Measurements from ENCODE around the gene TMED6.
"Not testable (repeated sequence)": the region's sequence is repeated elsewhere in the genome, so short reads cannot be mapped to it uniquely, and the experiment has no call there.

The TMED6 gene

GRCh38 chr16:69365901-69366300 is 14.3 kb upstream of the TMED6 start:
- H3K79me2 ChIP-seq (ENCODE audit: insufficient read depth, low read length), result no peaks in the 10 kb centered on the region

GRCh38 chr16:69364088-69364487 is 12.5 kb upstream of the TMED6 start:
- no peak overlapping the region for H3K27ac ChIP-seq (ENCODE audit: low read depth, low read length)
- no peak overlapping the region for H3K4me3 ChIP-seq (ENCODE audit: insufficient read depth, low read length, poor library complexity, severe bottlenecking)
- no peaks in the 10 kb centered on the region for H4K20me1 ChIP-seq (ENCODE audit: low read depth, low read length)
- no peaks in the 10 kb centered on the region for H3K79me2 ChIP-seq (ENCODE audit: insufficient read depth, low read length)
- no peaks in the 10 kb centered on the region for H3K9me3 ChIP-seq (ENCODE audit: insufficient read depth, low read length)
- no peaks in the 10 kb centered on the region for H3F3A ChIP-seq (ENCODE audit: insufficient read depth)
- H3K9me2 ChIP-seq (replicated peaks; ENCODE audit: insufficient read depth, low read length), result no peaks in the 10 kb centered on the region
- no peak for TF ChIP-seq CTCF (IDR thresholded peaks at IDR 0.05; ENCODE audit: insufficient read depth, low read length, poor library complexity, severe bottlenecking)
- no peak for TF ChIP-seq EZH2phosphoT487 (conservative IDR thresholded peaks at IDR 0.05; ENCODE audit: low read length)
- no peaks in the 10 kb centered on the region for H3K27me3 ChIP-seq (ENCODE audit: low read length)
- H3K9ac ChIP-seq (ENCODE audit: low read length), result no peak overlapping the region
- H3K4me2 ChIP-seq (ENCODE audit: low read depth, low read length, poor library complexity, severe bottlenecking), result no peak overlapping the region
- no peak overlapping the region for H2AFZ ChIP-seq (ENCODE audit: low read depth, low read length, severe bottlenecking)
- H3K36me3 ChIP-seq (ENCODE audit: low read length), result peaks cover 4% of the 10 kb centered on the region; the same call in 1 of the 2 replicates

More at GRCh38 chr16:69365901-69366300, 14.3 kb upstream of the TMED6 start:
- H3K36me3 ChIP-seq (ENCODE audit: low read length), result peaks cover 14% of the 10 kb centered on the region
- H3K9ac ChIP-seq (ENCODE audit: low read length), result no peak overlapping the region
- H3K27me3 ChIP-seq (ENCODE audit: low read length), result no peaks in the 10 kb centered on the region
- no peaks in the 10 kb centered on the region for H3K9me3 ChIP-seq (ENCODE audit: insufficient read depth, low read length)
- H3K4me2 ChIP-seq (ENCODE audit: low read depth, low read length, poor library complexity, severe bottlenecking), result no peak overlapping the region
- H3K4me3 ChIP-seq (ENCODE audit: insufficient read depth, low read length, poor library complexity, severe bottlenecking), result no peak overlapping the region
- H3K9me2 ChIP-seq (replicated peaks; ENCODE audit: insufficient read depth, low read length), result no peaks in the 10 kb centered on the region
- H3K27ac ChIP-seq (ENCODE audit: low read depth, low read length), result no peak overlapping the region
- no peaks in the 10 kb centered on the region for H3F3A ChIP-seq (ENCODE audit: insufficient read depth)
- no peak overlapping the region for H2AFZ ChIP-seq (ENCODE audit: low read depth, low read length, severe bottlenecking)
- no peaks in the 10 kb centered on the region for H4K20me1 ChIP-seq (ENCODE audit: low read depth, low read length)
- TF ChIP-seq EZH2phosphoT487 (conservative IDR thresholded peaks at IDR 0.05; ENCODE audit: low read length) (no peak), CTCF (IDR thresholded peaks at IDR 0.05; ENCODE audit: insufficient read depth, low read length, poor library complexity, severe bottlenecking) (no peak)

GRCh38 chr16:69363281-69363717 is 11.7 kb upstream of the TMED6 start:
- peaks cover 1% of the 10 kb centered on the region; the same call in 1 of the 2 replicates for H3K36me3 ChIP-seq (ENCODE audit: low read length)
- no peaks in the 10 kb centered on the region for H3K79me2 ChIP-seq (ENCODE audit: insufficient read depth, low read length)
- TF ChIP-seq CTCF (IDR thresholded peaks at IDR 0.05; ENCODE audit: insufficient read depth, low read length, poor library complexity, severe bottlenecking), result no peak
- no peak for TF ChIP-seq EZH2phosphoT487 (conservative IDR thresholded peaks at IDR 0.05; ENCODE audit: low read length)
- H3F3A ChIP-seq (ENCODE audit: insufficient read depth), result no peaks in the 10 kb centered on the region
- no peaks in the 10 kb centered on the region for H3K9me3 ChIP-seq (ENCODE audit: insufficient read depth, low read length)
- H3K9me2 ChIP-seq (replicated peaks; ENCODE audit: insufficient read depth, low read length), result no peaks in the 10 kb centered on the region
- no peak overlapping the region for H2AFZ ChIP-seq (ENCODE audit: low read depth, low read length, severe bottlenecking)
- H3K27me3 ChIP-seq (ENCODE audit: low read length), result no peaks in the 10 kb centered on the region
- no peaks in the 10 kb centered on the region for H4K20me1 ChIP-seq (ENCODE audit: low read depth, low read length)
- no peak overlapping the region for H3K4me3 ChIP-seq (ENCODE audit: insufficient read depth, low read length, poor library complexity, severe bottlenecking)
- H3K9ac ChIP-seq (ENCODE audit: low read length), result no peak overlapping the region
- H3K27ac ChIP-seq (ENCODE audit: low read depth, low read length), result no peak overlapping the region
- no peak overlapping the region for H3K4me2 ChIP-seq (ENCODE audit: low read depth, low read length, poor library complexity, severe bottlenecking)

- not testable (repeated sequence) for H3K79me2 ChIP-seq (ENCODE audit: insufficient read depth, low read length); H3K4me3 ChIP-seq (ENCODE audit: insufficient read depth, low read length, poor library complexity, severe bottlenecking); H3K4me2 ChIP-seq (ENCODE audit: low read depth, low read length, poor library complexity, severe bottlenecking); H3K36me3 ChIP-seq (ENCODE audit: low read length); H3K9ac ChIP-seq (ENCODE audit: low read length); H3K27ac ChIP-seq (ENCODE audit: low read depth, low read length); H2AFZ ChIP-seq (ENCODE audit: low read depth, low read length, severe bottlenecking); H3K9me2 ChIP-seq (replicated peaks; ENCODE audit: insufficient read depth, low read length); H3F3A ChIP-seq (ENCODE audit: insufficient read depth); H3K9me3 ChIP-seq (ENCODE audit: insufficient read depth, low read length); H3K27me3 ChIP-seq (ENCODE audit: low read length); H4K20me1 ChIP-seq (ENCODE audit: low read depth, low read length)
Observed at GRCh38 chr16:69360070-69360469, 8.5 kb upstream of the TMED6 start.

All from SU-DHL-6 (cell line).